Activated CD4-positive, alpha-beta memory T cell treated with anti-CD3 and anti-CD28 coated beads, Interleukin-2, amount 10 ng/mL, durations not matched to agents 7 days and 5 days (primary cell): Measurements from ENCODE around the gene SLC44A3. TPM values are rescaled to one million over a fixed set of nuclear protein-coding genes. Genes with fewer than 3 reads are reported as not detected.

Experiments
- CTCF ChIA-PET: fragments of 350-600 bp; sonication (Branson Sonifier 250); formaldehyde crosslinking; loops from one replicate; lab custom pipeline; 2021; ENCODE audit warnings: antibody characterized with exemption, inconsistent platforms; lab: Charles Lee
- POLR2A ChIA-PET: fragments of 350-600 bp; sonication (Branson Sonifier 250); formaldehyde crosslinking; loops from one replicate; lab custom pipeline; 2021; ENCODE audit warnings: antibody characterized with exemption; lab: Charles Lee
- DNase-seq: peaks from one replicate; pipeline ENCODE4 v3.0.0-alpha.2; 2020
- H3K27ac Mint-ChIP-seq: one replicate; pipeline ENCODE4 v1.8.0; 2021; ENCODE audit warnings: mild to moderate bottlenecking, mixed read lengths
- H3K27me3 Mint-ChIP-seq: one replicate; pipeline ENCODE4 v1.8.0; 2021; ENCODE audit warnings: mixed read lengths
- H3K36me3 Mint-ChIP-seq: one replicate; pipeline ENCODE4 v1.8.0; 2021; ENCODE audit warnings: low read depth, mixed read lengths
- H3K4me1 Mint-ChIP-seq: one replicate; pipeline ENCODE4 v1.8.0; 2021; ENCODE audit warnings: mixed read lengths
- H3K4me3 Mint-ChIP-seq: one replicate; pipeline ENCODE4 v1.8.0; 2021; ENCODE audit warnings: mild to moderate bottlenecking, mixed read lengths
- H3K9me3 Mint-ChIP-seq: one replicate; pipeline ENCODE4 v1.8.0; 2021; ENCODE audit warnings: mixed read lengths
- total RNA-seq, 2 experiments: library from RNA; stranded (reverse); gene quantifications; one replicate each; pipeline ENCODE4 v1.2.3, GENCODE V29; 2021

SLC44A3 gene
- total RNA-seq, 2 experiments from 2014 or later: 0.25 to 0.35 TPM

DNA sequence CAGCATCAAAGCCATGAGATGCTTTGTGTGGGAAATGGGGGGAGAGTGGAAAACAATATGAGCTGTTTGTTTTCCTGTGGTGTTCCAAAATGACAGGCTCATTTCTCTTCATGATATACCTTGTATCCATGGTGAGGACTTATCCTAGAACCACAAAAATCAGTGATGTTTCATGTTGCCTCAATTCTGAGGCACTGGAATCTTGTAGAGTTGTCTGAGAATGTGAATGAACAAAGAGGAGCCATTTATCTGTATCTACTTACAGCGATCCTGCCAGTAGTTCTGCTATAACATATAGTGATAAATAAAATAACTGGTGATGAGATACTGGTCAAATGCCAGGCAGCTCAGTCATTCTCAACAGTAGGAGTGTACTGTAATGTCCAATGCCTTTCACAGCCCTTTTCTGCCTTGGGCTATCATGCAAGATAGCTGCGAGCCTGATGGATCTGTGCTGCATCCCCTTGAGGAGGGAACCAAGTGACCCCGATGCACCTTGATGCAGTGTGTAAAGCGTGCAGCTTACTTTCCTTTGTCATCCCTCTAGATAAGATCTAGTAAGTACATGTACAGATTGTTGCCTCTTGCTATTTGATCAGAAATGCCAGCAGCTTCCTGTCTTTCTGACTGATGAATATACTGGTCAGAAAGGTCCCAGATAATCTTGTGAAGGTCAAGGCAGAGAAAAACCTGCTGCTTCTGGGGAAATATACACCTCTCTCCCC lies 52.8 kb downstream of the SLC44A3 start:
- no peak for DNase-seq
- Mint-ChIP-seq H3K4me1 (peaks cover 6% of the 10 kb centered on the region), H3K27me3 (peaks cover 4% of the 10 kb centered on the region), H3K4me3 (no peak overlapping the region), H3K9me3 (no peaks in the 10 kb centered on the region), H3K27ac (no peak overlapping the region), H3K36me3 (no peaks in the 10 kb centered on the region)
- CTCF ChIA-PET: interaction anchor here (1.7 kb wide), 1 partner anchor 18 kb away, joined by 11 read pairs; no protein-coding TSS in a partner anchor
- POLR2A ChIA-PET: no interaction called here

DNA sequence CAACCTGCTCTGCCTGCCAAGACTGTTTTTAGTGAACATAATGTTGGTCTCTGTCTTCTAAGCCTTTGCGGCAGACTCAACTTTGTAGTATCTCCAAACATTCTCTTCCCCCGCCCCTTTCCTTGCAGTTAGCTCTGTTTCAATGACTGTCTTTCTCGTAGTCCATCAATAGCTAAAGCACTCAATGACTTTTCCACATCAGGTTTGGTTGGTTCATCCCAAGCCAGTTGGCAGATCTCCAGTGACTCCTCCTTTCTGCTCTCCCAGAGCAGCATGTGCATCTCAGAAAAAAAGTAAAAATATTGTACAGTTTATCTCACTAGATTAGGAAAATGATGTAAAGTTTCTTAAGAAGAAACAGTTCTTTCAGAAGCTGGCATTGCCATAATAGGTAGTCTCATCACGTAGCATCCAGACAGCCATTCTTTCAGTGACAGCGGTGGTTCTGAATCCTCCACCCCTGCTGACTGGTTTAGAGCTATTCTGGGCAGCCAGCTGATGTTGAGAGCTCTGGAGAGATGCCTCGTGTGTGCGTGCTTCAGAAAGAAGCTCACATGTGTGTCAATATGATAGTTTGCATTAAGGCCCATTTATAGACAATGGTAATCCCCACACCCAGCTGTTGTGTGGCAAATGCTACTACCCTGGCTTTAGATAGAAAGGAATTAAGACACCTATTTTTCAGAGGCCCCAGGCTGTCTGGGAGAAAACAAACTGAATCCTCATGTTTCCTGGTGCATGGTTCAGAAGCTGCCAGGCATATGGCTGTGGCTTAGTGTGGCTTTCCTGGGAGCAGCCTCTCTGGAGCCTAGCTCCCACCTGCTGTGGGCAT lies 53.6 kb downstream of the SLC44A3 start:
- Mint-ChIP-seq H3K36me3 (no peaks in the 10 kb centered on the region), H3K27ac (no peak overlapping the region), H3K4me1 (peaks cover 6% of the 10 kb centered on the region), H3K27me3 (peaks cover 6% of the 10 kb centered on the region), H3K9me3 (no peaks in the 10 kb centered on the region), H3K4me3 (no peak overlapping the region)
- DNase-seq: no peak
- CTCF ChIA-PET: interaction anchor here (1.7 kb wide), 1 partner anchor 19 kb away, joined by 11 read pairs; no protein-coding TSS in a partner anchor
- POLR2A ChIA-PET: no interaction called here

DNA sequence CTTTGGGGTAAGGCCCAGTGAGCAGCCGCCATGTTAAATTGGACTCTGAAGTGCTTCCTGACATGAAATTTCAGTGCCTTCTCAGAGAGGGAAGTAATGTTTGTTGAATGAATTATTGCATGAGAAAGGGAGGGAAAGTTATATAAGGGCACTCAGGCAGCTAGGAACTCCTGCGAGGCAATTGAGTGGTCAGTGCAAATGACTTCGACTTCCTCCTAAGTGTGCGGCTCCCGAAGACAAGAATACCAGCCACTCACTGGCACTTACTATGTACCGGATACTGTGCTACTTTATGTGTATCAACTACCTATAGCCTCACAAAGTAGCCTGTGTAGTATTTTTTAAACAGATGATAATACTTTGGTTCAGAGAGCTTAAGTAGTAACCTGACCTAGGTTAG lies 54.3 kb downstream of the SLC44A3 start:
- Mint-ChIP-seq H3K36me3 (no peaks in the 10 kb centered on the region), H3K27ac (no peak overlapping the region), H3K27me3 (peaks cover 5% of the 10 kb centered on the region), H3K4me3 (no peak overlapping the region), H3K4me1 (peaks cover 6% of the 10 kb centered on the region), H3K9me3 (no peaks in the 10 kb centered on the region)
- POLR2A ChIA-PET: no interaction called here
- CTCF ChIA-PET: no interaction called here
- DNase-seq: no peak

DNA sequence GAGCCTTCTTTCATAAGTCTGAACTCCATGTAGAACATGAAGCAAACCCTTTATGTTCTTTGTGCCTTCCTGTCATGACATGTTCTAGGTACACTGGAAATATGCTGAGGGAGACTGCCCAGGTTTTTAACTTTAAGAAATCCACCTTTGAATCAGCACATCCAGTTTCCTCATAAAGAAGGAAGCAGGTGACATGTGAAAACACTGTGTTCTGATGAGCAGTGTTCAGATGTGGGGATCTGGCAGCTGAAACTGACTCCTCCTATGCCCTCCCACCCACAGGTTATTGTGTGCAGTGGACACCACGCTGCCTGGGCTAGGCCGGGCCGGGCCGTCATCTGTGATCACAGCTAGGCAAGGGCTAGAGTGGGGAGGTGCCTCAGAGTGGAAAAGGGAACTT lies 55.6 kb downstream of the SLC44A3 start:
- H3K4me1 Mint-ChIP-seq: peaks cover 6% of the 10 kb centered on the region

DNA sequence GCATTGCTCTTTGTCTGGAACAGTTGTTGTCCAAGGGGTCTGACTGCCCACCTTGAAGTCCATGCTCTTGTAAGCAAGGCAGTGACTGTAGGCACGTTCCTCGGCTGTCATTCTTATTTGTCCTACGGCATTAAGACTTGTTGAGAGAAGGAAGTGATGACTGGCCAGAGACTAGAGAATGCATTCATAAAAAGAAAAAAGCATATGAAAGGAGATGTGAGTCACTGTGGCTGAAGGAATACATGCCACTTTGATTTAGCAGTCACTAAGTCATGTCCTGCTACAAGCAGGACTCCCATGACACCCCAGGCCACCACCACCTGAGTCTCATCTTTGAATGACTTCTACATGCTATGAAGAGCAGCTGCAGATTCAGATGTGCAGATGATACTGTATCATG lies 56.2 kb downstream of the SLC44A3 start:
- Mint-ChIP-seq H3K4me3 (no peak overlapping the region), H3K4me1 (peaks cover 6% of the 10 kb centered on the region), H3K36me3 (no peaks in the 10 kb centered on the region), H3K27me3 (peaks cover 4% of the 10 kb centered on the region), H3K27ac (no peak overlapping the region), H3K9me3 (no peaks in the 10 kb centered on the region)
- ChIA-PET POLR2A (no interaction called here), CTCF (interaction anchor here (1.1 kb wide), 1 partner anchor 22 kb away, joined by 3 read pairs; no protein-coding TSS in a partner anchor)
- no peak for DNase-seq

More for the DNA sequence above, 55.6 kb downstream of the SLC44A3 start:
- CTCF ChIA-PET: interaction anchor here (1.1 kb wide), 1 partner anchor 21 kb away, joined by 3 read pairs; no protein-coding TSS in a partner anchor
- H3K27ac Mint-ChIP-seq: no peak overlapping the region
- no peak overlapping the region for H3K4me3 Mint-ChIP-seq
- H3K9me3 Mint-ChIP-seq: no peaks in the 10 kb centered on the region
- H3K27me3 Mint-ChIP-seq: peaks cover 4% of the 10 kb centered on the region
- no peak for DNase-seq
- no peaks in the 10 kb centered on the region for H3K36me3 Mint-ChIP-seq
- POLR2A ChIA-PET: no interaction called here

DNA sequence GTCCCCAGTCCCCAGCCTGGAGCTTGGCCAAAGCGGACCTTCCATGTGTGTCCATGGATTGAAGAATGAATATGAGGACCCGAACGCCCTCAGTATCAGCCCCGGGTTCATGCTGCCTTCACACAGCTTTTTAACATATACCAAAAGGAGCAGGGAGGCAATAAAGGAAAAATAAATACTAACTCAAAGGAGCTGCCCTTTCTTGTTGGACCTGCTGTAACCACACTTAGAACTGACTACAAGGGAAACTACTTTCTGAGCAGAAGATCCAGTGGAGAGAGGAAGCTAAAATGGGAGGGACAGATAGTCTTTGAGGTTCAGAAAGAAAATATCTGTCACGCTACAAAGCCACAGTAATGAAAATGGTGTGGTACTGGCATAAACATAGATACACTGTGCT lies 58.2 kb downstream of the SLC44A3 start:
- Mint-ChIP-seq H3K9me3 (no peaks in the 10 kb centered on the region), H3K4me3 (no peak overlapping the region), H3K4me1 (peaks cover 6% of the 10 kb centered on the region), H3K36me3 (no peaks in the 10 kb centered on the region), H3K27me3 (peaks cover 4% of the 10 kb centered on the region), H3K27ac (no peak overlapping the region)
- CTCF ChIA-PET: no interaction called here
- POLR2A ChIA-PET: no interaction called here
- no peak for DNase-seq

DNA sequence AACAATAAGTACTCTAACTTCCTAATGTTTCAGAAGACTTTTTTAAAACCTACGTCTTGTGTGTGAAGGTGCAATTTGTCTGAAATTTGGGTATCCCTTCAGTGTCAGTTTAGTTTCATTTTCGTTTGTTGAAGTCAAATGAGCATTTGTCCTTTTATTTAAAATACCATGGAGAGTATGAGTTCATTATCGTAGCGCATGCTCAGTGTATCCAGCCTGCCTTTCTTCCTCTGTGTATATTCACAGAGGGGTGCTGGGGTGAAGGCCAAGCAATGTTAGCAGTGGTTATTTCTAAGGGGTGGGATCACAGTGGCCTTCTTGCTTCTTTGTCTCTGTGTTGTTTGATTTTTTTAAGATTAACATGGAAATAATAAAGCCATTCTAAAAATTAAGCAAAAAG lies 63.5 kb downstream of the SLC44A3 start:
- Mint-ChIP-seq H3K27me3 (no peaks in the 10 kb centered on the region), H3K4me3 (peak overlapping the region; percentile 25), H3K9me3 (no peaks in the 10 kb centered on the region), H3K4me1 (peaks cover 6% of the 10 kb centered on the region), H3K36me3 (no peaks in the 10 kb centered on the region), H3K27ac (no peak overlapping the region)
- DNase-seq: no peak
- ChIA-PET POLR2A (no interaction called here), CTCF (no interaction called here)

DNA sequence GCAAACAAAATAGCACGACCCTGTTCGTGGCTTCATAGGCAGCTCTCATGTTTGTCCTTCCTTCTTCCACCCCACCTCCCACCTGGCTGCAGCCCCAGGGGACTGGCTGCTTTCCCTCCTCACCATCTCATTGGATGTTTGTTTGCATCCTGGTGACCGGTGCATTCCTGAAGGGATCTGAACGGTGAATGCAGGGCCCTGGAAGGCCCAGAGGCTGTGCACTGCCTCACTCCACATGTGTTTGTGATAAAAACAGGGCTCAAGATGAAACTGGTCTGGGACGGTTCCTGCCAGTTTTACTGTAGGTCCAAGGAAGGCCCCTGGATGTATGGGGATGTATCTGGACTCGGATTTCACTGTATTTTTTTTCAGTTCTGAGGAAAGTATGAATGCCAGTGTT lies 63.9 kb downstream of the SLC44A3 start:
- H3K27ac Mint-ChIP-seq: no peak overlapping the region
- H3K27me3 Mint-ChIP-seq: no peaks in the 10 kb centered on the region
- POLR2A ChIA-PET: no interaction called here

DNA sequence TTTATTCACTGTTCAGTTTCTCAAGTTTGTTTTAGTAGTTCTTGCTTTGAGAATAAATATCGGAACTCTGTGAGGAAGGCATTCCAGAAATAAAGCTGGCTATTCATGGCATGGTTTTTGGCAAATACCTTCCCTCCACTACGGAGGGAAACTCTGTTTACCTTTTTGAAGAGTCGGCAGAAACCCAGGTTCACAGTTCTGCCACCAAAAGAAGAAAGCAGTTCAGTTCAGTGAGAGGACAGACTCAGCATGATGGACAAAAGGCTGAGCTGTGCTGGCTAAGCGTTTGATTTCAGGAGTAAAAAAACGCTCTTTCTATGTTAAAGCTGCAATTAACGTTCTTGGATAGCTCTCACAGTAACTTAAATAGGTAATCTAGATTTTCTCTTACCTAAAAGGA lies 64.3 kb downstream of the SLC44A3 start:
- ChIA-PET CTCF (interaction anchor here (1.4 kb wide), 1 partner anchor 30 kb away, joined by 3 read pairs; no protein-coding TSS in a partner anchor), POLR2A (no interaction called here)
- Mint-ChIP-seq H3K4me3 (no peak overlapping the region), H3K9me3 (no peaks in the 10 kb centered on the region), H3K27ac (no peak overlapping the region), H3K4me1 (peaks cover 6% of the 10 kb centered on the region), H3K36me3 (no peaks in the 10 kb centered on the region), H3K27me3 (no peaks in the 10 kb centered on the region)
- no peak for DNase-seq

More for the DNA sequence above, 63.9 kb downstream of the SLC44A3 start:
- Mint-ChIP-seq H3K4me3 (no peak overlapping the region), H3K9me3 (no peaks in the 10 kb centered on the region), H3K4me1 (peaks cover 6% of the 10 kb centered on the region), H3K36me3 (no peaks in the 10 kb centered on the region)
- CTCF ChIA-PET: interaction anchor here (1.4 kb wide), 1 partner anchor 30 kb away, joined by 3 read pairs; no protein-coding TSS in a partner anchor
- no peak for DNase-seq

DNA sequence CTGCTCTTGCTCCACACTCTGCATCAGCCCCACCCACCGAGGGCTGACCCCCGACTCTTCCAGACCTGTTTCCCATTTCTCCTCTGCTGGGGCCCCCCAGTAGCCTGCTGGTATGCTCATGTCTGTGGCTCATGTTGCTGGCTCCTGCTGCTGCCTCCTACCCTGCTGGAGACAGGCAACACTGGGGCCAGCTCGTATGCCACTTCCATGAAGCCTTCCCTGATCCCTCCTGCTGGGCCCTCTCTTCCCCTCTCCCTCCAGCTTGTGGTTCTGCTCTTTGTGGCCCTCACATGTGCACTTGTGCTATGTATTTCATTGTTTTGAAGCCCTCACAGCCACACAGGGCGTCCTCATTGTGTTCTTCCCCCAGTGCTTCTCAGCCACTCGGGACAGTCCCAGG lies 66.2 kb downstream of the SLC44A3 start:
- POLR2A ChIA-PET: no interaction called here
- Mint-ChIP-seq H3K36me3 (no peaks in the 10 kb centered on the region), H3K4me1 (peaks cover 6% of the 10 kb centered on the region), H3K27ac (no peak overlapping the region), H3K9me3 (no peaks in the 10 kb centered on the region), H3K4me3 (no peak overlapping the region), H3K27me3 (no peaks in the 10 kb centered on the region)
- no peak for DNase-seq
- CTCF ChIA-PET: no interaction called here

DNA sequence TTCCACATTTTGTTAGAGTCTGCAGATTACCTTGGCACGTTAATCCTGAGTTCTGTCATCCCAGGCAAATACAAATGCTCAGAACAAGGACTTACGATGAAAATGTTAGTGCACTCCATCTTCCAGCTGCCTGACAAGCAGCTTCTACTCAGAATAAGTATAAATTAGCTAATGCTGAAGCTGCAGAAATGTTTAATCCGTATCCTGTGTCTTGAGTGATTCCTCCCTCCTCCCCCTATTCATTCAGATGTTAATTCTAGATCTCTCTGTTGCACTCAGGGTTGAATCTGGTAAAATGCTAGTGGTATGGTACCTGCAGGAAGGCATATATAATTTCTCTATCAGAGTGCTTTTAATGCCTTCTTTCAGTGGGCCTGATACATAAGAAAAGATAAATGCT lies 66.9 kb downstream of the SLC44A3 start:
- Mint-ChIP-seq H3K27me3 (no peaks in the 10 kb centered on the region), H3K36me3 (no peaks in the 10 kb centered on the region), H3K4me1 (peaks cover 6% of the 10 kb centered on the region), H3K9me3 (no peaks in the 10 kb centered on the region), H3K4me3 (no peak overlapping the region), H3K27ac (no peak overlapping the region)
- ChIA-PET POLR2A (no interaction called here), CTCF (no interaction called here)
- DNase-seq: no peak

DNA sequence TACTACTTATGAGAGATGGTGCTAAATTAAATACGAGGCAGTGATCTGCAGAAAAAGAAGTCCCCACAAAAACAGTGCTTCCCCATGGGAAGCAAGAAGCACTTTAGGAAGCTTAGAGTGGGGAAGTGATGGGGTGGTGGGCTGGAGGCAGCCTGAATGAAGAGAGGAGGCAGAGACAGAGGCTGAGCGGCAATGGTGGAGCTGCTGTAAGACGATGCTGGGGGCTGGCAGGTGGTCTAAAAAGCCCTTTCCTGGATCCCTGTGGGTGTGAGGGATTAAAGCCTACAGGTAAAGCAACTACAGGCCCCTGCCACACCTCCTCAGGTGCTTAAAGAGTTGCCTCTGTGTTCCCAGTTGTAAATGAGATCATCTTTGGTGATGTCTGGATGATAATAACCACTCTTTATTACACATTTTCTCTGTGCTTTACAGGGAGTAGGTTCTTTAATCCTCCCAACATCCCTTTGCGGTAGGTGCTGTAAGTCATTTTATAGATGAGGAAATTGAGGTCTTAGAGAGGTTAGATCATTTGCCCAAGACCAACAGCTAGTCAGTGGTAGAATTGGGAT lies 67.5 kb downstream of the SLC44A3 start:
- no peak overlapping the region for H3K4me3 Mint-ChIP-seq
- no peaks in the 10 kb centered on the region for H3K36me3 Mint-ChIP-seq
- ChIA-PET POLR2A (no interaction called here), CTCF (no interaction called here)
- H3K4me1 Mint-ChIP-seq: peaks cover 6% of the 10 kb centered on the region
- H3K27ac Mint-ChIP-seq: no peak overlapping the region
- H3K27me3 Mint-ChIP-seq: no peaks in the 10 kb centered on the region
- H3K9me3 Mint-ChIP-seq: no peaks in the 10 kb centered on the region
- no peak for DNase-seq

DNA sequence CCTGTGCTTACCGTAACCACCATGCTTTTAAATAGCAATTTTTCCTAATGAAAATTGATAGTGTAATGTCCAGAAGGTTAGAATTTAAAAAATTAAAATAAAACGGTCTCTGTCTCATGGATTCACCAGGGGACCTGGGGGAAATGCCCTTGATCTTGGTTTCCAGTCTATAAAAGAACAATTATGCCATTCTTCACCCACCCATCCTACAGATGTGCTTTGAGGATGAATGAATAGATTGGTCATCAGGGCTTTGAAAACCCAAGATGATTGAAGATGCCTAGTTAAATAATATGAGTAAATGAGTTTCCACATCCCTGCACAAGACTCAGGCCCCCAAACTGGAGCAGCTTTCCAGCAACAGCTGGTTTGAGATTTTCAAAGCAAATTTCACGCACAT lies 68.0 kb downstream of the SLC44A3 start:
- Mint-ChIP-seq H3K4me1 (peaks cover 6% of the 10 kb centered on the region), H3K27me3 (no peaks in the 10 kb centered on the region), H3K9me3 (no peaks in the 10 kb centered on the region), H3K27ac (no peak overlapping the region), H3K36me3 (no peaks in the 10 kb centered on the region), H3K4me3 (no peak overlapping the region)
- ChIA-PET POLR2A (no interaction called here), CTCF (no interaction called here)
- no peak for DNase-seq
